Right hindlimb (tissue), 1 donor: ENCODE data around the gene CGGBP1.
"Not testable (repeated sequence)": the region's sequence is repeated elsewhere in the genome, so short reads cannot be mapped to it uniquely, and the experiment has no call there.

Experiments used
- DNase-seq: peaks from one replicate; pipeline ENCODE4 v3.0.0-alpha.2; 2018

The CGGBP1 gene

GRCh38 chr3:88033808-88034207 lies 25.0 kb downstream of the CGGBP1 start:
- no peak for DNase-seq

- DNase-seq: no peak
Measured at GRCh38 chr3:88033079-88033478, 25.7 kb downstream of the CGGBP1 start.

DNA sequence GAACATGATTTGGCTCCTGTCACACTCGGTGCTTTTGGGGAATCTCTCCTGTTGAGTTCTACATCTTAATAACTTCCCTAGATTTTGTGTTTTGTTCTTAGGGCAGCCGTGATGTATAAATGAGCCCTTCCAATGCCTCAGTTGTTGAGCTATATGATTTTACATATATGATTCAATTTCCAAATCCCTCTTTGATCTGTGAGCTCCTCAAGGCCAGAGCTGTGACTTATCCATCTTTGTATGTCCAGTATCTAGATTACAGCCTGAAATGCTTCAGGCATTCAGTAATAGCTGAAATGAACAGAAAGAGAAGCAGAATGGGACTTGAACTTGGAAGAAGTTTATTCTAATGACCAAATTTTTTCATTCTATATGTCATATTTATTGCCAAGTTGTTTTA lies 26.6 kb downstream of the CGGBP1 start:
- no peak for DNase-seq

DNA sequence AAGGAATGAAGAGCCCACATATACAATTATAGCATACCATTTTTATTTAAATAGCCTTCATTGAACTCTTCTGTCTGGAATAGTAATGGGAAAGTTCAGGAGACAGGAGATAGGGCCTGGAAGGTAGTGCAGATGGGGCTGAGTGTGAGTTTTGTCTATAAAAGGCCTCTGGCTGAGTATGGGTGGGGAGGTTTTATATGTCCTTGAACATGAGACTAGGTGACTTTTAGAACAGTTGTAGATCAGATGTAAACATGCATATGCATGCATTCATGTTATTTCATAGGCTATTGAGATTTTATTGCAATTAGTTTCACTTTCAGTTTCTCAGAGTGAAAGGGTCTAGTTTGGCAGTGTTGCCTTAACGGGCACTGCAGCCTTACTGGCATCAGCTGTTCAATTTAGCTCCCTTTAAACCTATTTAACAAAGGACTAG lies 27.1 kb downstream of the CGGBP1 start:
- no peak for DNase-seq

GRCh38 chr3:88030210-88030609 lies 28.6 kb downstream of the CGGBP1 start:
- DNase-seq: no peak

DNA sequence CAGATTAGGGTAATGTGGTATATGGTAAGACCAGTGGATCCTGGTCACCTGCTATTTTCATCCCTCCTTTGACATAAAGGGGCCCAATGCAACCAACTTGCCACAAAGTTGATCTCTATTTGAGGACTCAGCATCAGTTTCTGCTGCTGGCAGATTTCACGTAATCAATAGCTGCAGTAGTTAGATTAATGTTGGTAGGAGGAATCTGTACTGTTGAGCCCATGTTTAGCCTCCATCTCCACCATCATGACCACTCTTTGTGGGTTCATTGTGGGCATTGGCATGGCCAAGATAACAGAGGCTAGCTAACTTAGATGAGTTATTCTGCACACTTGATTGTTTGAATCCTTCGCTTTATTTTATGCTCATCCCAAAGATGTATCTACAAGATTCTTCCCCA lies 29.9 kb downstream of the CGGBP1 start:
- no peak for DNase-seq

DNA sequence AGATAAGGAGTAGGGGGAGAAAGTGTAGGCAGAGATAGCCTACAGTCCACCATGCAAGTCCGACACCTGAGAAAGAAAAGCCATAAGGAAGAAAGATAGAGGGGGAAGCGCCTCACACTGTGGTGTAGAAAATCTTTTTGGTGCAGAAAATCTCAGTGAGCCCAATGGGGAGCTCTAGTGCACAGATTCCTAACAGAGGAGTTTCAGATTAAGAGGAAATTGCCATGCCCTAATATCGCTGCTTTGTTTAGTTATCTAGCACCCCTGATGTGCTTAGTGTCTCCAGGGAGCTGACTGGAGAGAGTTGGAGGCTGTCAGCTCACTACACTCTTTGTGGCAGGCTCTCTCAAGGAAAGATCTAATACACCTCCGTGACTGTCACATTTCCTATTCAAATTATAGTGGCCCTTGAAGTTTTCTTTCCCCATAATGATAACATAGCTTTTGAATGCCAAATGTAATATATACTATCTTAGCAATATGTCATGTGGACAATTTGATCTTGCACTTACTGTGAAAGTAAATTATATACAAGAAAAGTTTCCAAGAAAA lies 33.7 kb downstream of the CGGBP1 start:
- no peak for DNase-seq

GRCh38 chr3:88019024-88019423 lies 39.8 kb downstream of the CGGBP1 start:
- DNase-seq: no peak

GRCh38 chr3:88015656-88016055 lies 43.1 kb downstream of the CGGBP1 start:
- not testable (repeated sequence) for DNase-seq

GRCh38 chr3:88013592-88013991 lies 45.2 kb downstream of the CGGBP1 start:
- no peak for DNase-seq

GRCh38 chr3:88010810-88011209 lies 48.0 kb downstream of the CGGBP1 start:
- DNase-seq: no peak

GRCh38 chr3:88009066-88009465 lies 49.7 kb downstream of the CGGBP1 start:
- DNase-seq: no peak

GRCh38 chr3:88005066-88005465 lies 53.7 kb downstream of the CGGBP1 start:
- no peak for DNase-seq

GRCh38 chr3:88003115-88003755 lies 55.6 kb downstream of the CGGBP1 start:
- no peak for DNase-seq

DNA sequence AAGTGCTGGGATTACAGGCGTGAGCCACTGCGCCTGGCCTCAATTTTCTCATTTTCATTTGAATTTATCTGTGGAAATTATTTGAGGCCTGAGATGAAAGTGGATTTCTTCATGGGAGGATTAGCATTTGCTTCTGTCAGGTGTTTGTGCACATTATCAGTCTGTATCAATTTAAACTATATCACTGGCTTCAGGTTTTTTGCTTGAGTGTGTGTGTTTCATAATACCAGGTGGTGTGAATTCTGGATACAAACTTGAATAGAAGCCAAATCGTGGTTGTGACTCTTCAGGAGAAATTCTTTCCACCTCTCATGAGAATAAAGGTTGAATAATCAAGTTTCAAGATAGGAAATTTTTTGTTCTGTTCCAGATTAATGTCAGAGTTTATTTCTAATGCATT lies 56.4 kb downstream of the CGGBP1 start:
- DNase-seq: no peak
